ENCODE data around the gene ATP8B3.
"Not testable (repeated sequence)": the region's sequence is repeated elsewhere in the genome, so short reads cannot be mapped to it uniquely, and the experiment has no call there.

The ATP8B3 gene

GRCh38 chr19:1770866-1771576 is 41.1 kb downstream of the ATP8B3 start:
- no peak for DNase-seq (ENCODE audit: low read depth in 2 of 2)

GRCh38 chr19:1769645-1769985 is 42.5 kb downstream of the ATP8B3 start:
- no peak for DNase-seq (ENCODE audit: low read depth in 2 of 2)

GRCh38 chr19:1768918-1769644 is 43.0 kb downstream of the ATP8B3 start:
- DNase-seq (ENCODE audit: low read depth in 2 of 2), result no peak

GRCh38 chr19:1768248-1768647 is 43.8 kb downstream of the ATP8B3 start:
- no peak for DNase-seq (ENCODE audit: low read depth in 2 of 2)

GRCh38 chr19:1767464-1767933 is 44.6 kb downstream of the ATP8B3 start:
- DNase-seq (ENCODE audit: low read depth in 2 of 2), result peak; percentile 27 to 51

- DNase-seq (ENCODE audit: low read depth in 2 of 2), result no peak
Measured at GRCh38 chr19:1766800-1767352, 45.2 kb downstream of the ATP8B3 start.

GRCh38 chr19:1765904-1766799 is 45.9 kb downstream of the ATP8B3 start:
- DNase-seq (ENCODE audit: low read depth in 2 of 2), result no peak

GRCh38 chr19:1765232-1765903 is 46.7 kb downstream of the ATP8B3 start:
- DNase-seq (ENCODE audit: low read depth in 2 of 2), result no peak

GRCh38 chr19:1764729-1765128 is 47.3 kb downstream of the ATP8B3 start:
- no peak for DNase-seq (ENCODE audit: low read depth in 2 of 2)

- no peak for DNase-seq (ENCODE audit: low read depth in 2 of 2)
Measured at GRCh38 chr19:1763648-1764639, 48.1 kb downstream of the ATP8B3 start.

GRCh38 chr19:1762243-1763117 is 49.6 kb downstream of the ATP8B3 start:
- DNase-seq (ENCODE audit: low read depth in 2 of 2), result no peak

- DNase-seq (ENCODE audit: low read depth in 2 of 2), result no peak
Measured at GRCh38 chr19:1761528-1762242, 50.4 kb downstream of the ATP8B3 start.

- not testable (repeated sequence) for DNase-seq (ENCODE audit: low read depth in 2 of 2)
Measured at GRCh38 chr19:1760786-1761527, 51.1 kb downstream of the ATP8B3 start.

- no peak for DNase-seq (ENCODE audit: low read depth in 2 of 2)
Measured at GRCh38 chr19:1760020-1760419, 52.1 kb downstream of the ATP8B3 start.

- no peak for DNase-seq (ENCODE audit: low read depth in 2 of 2)
Measured at GRCh38 chr19:1758959-1759903, 52.8 kb downstream of the ATP8B3 start.

GRCh38 chr19:1758231-1758577 is 53.9 kb downstream of the ATP8B3 start:
- DNase-seq (ENCODE audit: low read depth in 2 of 2), result no peak

Data from stimulated activated CD4-positive, alpha-beta T cell treated with anti-CD3 and anti-CD28 coated beads, Interleukin-12 subunit alpha, Interleukin-12 subunit beta, amount 100 ng/mL, for 24 hours (primary cell).